ENCODE results near the gene PDHB. TPM values are rescaled to one million over a fixed set of nuclear protein-coding genes. Genes with fewer than 3 reads are reported as not detected.

Gene PDHB
- polyA plus RNA-seq, 1 donor (not counting 4 experiments of a cell fraction or from before 2014, with no cell fraction given) = 78.9 TPM

DNA sequence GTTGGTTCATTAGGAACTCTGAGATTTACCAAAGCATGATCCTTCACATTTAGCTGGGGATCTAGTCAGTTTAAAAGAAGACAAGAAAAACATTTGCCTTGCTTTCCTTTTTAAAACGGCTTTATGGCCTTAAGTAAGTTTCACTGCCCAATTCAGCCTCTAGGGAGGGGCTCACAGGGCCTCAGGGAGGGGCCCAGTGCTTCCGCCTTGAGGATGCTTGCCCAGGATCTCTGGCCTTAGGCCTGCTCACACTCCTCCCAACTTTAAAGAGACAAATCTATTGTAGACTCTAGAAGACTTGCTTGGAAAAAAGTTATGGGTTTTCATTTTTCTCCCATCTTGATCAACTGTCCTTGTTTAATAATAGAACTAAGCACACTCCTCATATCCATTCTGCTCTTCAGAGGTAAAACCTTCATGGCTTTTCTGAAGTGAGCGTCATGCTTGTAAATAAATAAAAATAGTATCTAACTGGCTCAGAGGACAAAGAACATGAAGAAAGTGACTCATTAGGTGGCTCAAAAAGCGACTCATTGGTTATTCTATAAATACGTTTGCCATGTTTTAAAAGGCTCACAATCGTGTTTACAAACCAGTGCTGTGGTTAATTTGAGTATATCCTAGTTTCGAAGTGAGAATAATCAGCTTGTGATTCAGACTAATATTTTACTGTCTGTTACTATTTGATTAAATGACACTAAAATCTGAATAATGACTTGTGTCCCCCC, 13.7 kb downstream of the PDHB start:
- H4K20me1 ChIP-seq (ENCODE audit: control insufficient read depth, extremely low read depth, insufficient read depth, low read length) = no peaks in the 10 kb centered on the region
- FAIRE-seq = no peak
- H3K36me3 ChIP-seq (ENCODE audit: control insufficient read depth in 2 of 2, extremely low read depth in 1 of 2, insufficient read depth in 2 of 2, low read length in 2 of 2) = peaks cover 3 to 14% of the 10 kb centered on the region in 2 experiments
- no peaks in the 10 kb centered on the region for H3K4me1 ChIP-seq (ENCODE audit: control insufficient read depth, extremely low read depth, insufficient read depth, low read length)
- no peak overlapping the region for H3K9ac ChIP-seq (ENCODE audit: control insufficient read depth, extremely low read depth, insufficient read depth, low read length)
- H3K9me3 ChIP-seq (ENCODE audit: control insufficient read depth, low read depth, low read length) = no peaks in the 10 kb centered on the region
- no peak overlapping the region for H3K4me2 ChIP-seq (ENCODE audit: control insufficient read depth, extremely low read depth, insufficient read depth, low read depth, low read length)
- H3K27ac ChIP-seq (ENCODE audit: control insufficient read depth, insufficient read depth, low read length) = no peak overlapping the region
- no peak for DNase-seq (ENCODE audit: low read depth, low spot score)
- TF ChIP-seq, protein P1, sequence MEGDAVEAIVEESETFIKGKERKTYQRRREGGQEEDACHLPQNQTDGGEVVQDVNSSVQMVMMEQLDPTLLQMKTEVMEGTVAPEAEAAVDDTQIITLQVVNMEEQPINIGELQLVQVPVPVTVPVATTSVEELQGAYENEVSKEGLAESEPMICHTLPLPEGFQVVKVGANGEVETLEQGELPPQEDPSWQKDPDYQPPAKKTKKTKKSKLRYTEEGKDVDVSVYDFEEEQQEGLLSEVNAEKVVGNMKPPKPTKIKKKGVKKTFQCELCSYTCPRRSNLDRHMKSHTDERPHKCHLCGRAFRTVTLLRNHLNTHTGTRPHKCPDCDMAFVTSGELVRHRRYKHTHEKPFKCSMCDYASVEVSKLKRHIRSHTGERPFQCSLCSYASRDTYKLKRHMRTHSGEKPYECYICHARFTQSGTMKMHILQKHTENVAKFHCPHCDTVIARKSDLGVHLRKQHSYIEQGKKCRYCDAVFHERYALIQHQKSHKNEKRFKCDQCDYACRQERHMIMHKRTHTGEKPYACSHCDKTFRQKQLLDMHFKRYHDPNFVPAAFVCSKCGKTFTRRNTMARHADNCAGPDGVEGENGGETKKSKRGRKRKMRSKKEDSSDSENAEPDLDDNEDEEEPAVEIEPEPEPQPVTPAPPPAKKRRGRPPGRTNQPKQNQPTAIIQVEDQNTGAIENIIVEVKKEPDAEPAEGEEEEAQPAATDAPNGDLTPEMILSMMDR (optimal IDR thresholded peaks at IDR 0.05 in 1 of 3, IDR thresholded peaks at IDR 0.05 in 1 of 3, conservative IDR thresholded peaks at IDR 0.05 in 1 of 3; ENCODE audit: extremely low read depth in 1 of 3, insufficient read depth in 2 of 3, low read length in 3 of 3) = no peak
- no peak for TF ChIP-seq EZH2 (IDR thresholded peaks at IDR 0.05; ENCODE audit: low read length)
- H3K27me3 ChIP-seq (ENCODE audit: control insufficient read depth, extremely low read depth, insufficient read depth, low read length) = no peaks in the 10 kb centered on the region
- no peak overlapping the region for H2AFZ ChIP-seq (ENCODE audit: control insufficient read depth, low read length)
- H3K4me3 ChIP-seq (ENCODE audit: control insufficient read depth in 2 of 3, extremely low read depth in 1 of 3, insufficient read depth in 2 of 3, low read depth in 1 of 3, low read length in 3 of 3) = no peak overlapping the region
- dilution Hi-C loops (cut with MboI; ENCODE audit: extremely low pct_ligation_motif_present, low sequenced_read_pairs) = no loop called here
- H3K9me1 ChIP-seq (ENCODE audit: control insufficient read depth, extremely low read depth, insufficient read depth, low read length) = no peaks in the 10 kb centered on the region
- no peaks in the 10 kb centered on the region for H3K79me2 ChIP-seq (ENCODE audit: control insufficient read depth, insufficient read depth, low read length)

DNA sequence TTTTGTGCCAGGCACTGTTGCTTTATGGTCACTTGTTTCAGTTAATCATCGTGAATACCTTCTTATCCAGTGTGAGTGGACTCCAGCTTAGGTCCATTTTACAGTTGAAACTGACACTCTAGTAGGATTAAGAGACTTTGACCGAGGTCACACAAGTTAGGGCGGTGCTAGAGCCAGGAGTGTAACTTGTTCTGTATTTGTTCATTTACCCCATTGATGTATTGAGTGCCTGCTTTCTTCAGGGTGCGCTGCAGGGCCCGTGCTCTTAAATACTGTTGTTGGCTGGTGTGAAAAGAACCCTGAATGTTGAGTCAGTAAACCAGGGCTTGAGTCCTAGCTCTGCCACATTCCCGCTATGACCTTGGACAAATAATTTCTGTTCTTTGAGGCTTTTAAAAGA, 15.4 kb downstream of the PDHB start:
- H3K9me3 ChIP-seq (ENCODE audit: control insufficient read depth, low read depth, low read length) = no peaks in the 10 kb centered on the region
- no peaks in the 10 kb centered on the region for H3K79me2 ChIP-seq (ENCODE audit: control insufficient read depth, insufficient read depth, low read length)
- peaks cover 3 to 7% of the 10 kb centered on the region in 2 experiments for H3K36me3 ChIP-seq (ENCODE audit: control insufficient read depth in 2 of 2, extremely low read depth in 1 of 2, insufficient read depth in 2 of 2, low read length in 2 of 2)
- dilution Hi-C loops (cut with MboI; ENCODE audit: extremely low pct_ligation_motif_present, low sequenced_read_pairs) = no loop called here
- TF ChIP-seq, protein P1 (optimal IDR thresholded peaks at IDR 0.05 in 1 of 3, IDR thresholded peaks at IDR 0.05 in 1 of 3, conservative IDR thresholded peaks at IDR 0.05 in 1 of 3; ENCODE audit: extremely low read depth in 1 of 3, insufficient read depth in 2 of 3, low read length in 3 of 3) = no peak
- TF ChIP-seq EZH2 (IDR thresholded peaks at IDR 0.05; ENCODE audit: low read length) = no peak
- no peaks in the 10 kb centered on the region for H3K9me1 ChIP-seq (ENCODE audit: control insufficient read depth, extremely low read depth, insufficient read depth, low read length)
- no peak overlapping the region for H3K9ac ChIP-seq (ENCODE audit: control insufficient read depth, extremely low read depth, insufficient read depth, low read length)
- H4K20me1 ChIP-seq (ENCODE audit: control insufficient read depth, extremely low read depth, insufficient read depth, low read length) = no peaks in the 10 kb centered on the region
- H3K4me3 ChIP-seq (ENCODE audit: control insufficient read depth in 2 of 3, extremely low read depth in 1 of 3, insufficient read depth in 2 of 3, low read depth in 1 of 3, low read length in 3 of 3) = no peak overlapping the region
- H2AFZ ChIP-seq (ENCODE audit: control insufficient read depth, low read length) = no peak overlapping the region
- no peak overlapping the region for H3K4me2 ChIP-seq (ENCODE audit: control insufficient read depth, extremely low read depth, insufficient read depth, low read depth, low read length)
- DNase-seq (ENCODE audit: low read depth, low spot score) (no peak), FAIRE-seq (no peak)
- H3K4me1 ChIP-seq (ENCODE audit: control insufficient read depth, extremely low read depth, insufficient read depth, low read length) = no peaks in the 10 kb centered on the region
- no peaks in the 10 kb centered on the region for H3K27me3 ChIP-seq (ENCODE audit: control insufficient read depth, extremely low read depth, insufficient read depth, low read length)
- no peak overlapping the region for H3K27ac ChIP-seq (ENCODE audit: control insufficient read depth, insufficient read depth, low read length)

All from keratinocyte (primary cell).